Inflammatory macrophage treated with lipopolysaccharide for 4 hours (primary cell): ENCODE data around the gene ASAP3.

Experiments used
- DNase-seq: peaks from one replicate; pipeline ENCODE4 v3.0.0-alpha.2; 2020

ASAP3 gene

GRCh38 chr1:23477359-23478144 lies 6.4 kb downstream of the ASAP3 start:
- no peak for DNase-seq

- no peak for DNase-seq
Measured at GRCh38 chr1:23475641-23476040, 8.3 kb downstream of the ASAP3 start.

- DNase-seq, result no peak
Measured at GRCh38 chr1:23475134-23475628, 8.8 kb downstream of the ASAP3 start.

DNA sequence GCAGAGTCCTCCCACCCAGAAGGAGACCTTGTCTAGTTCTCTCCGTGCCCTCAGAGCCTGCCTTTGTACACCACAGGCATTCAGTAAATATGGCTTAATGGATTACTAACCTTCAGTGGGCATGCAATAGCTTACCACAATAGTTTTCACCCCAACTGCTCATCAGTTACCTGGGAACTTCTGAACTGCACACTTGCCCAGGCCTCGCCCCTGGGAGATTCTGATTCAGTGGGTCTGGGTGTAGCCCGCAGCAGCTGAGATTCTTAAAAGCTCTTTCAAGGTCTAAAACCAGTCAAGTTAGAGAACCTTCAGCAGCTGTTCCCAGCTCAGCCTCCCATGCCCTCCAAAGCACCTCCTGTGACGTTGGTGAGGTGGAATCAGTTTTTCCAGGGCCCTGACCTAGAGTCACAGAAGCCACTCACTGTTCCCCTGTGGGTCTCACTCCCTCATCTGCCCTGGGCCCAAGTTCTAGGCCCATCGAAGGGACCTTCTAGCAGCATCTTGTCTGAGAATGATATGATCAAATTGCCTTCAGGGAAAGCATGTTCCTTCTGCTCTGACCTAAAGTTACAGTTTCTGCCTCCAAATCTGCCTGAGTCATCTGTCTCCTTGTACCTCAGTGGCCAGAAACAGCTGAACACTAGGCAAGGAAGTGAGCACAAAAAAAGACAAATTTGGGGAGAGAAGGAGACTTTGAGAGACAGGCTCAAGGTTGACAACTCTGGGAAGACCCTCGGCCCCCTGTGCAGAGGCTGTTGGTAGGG lies 10.8 kb downstream of the ASAP3 start:
- DNase-seq, result no peak

GRCh38 chr1:23472351-23473036 lies 11.5 kb downstream of the ASAP3 start:
- DNase-seq, result no peak

DNA sequence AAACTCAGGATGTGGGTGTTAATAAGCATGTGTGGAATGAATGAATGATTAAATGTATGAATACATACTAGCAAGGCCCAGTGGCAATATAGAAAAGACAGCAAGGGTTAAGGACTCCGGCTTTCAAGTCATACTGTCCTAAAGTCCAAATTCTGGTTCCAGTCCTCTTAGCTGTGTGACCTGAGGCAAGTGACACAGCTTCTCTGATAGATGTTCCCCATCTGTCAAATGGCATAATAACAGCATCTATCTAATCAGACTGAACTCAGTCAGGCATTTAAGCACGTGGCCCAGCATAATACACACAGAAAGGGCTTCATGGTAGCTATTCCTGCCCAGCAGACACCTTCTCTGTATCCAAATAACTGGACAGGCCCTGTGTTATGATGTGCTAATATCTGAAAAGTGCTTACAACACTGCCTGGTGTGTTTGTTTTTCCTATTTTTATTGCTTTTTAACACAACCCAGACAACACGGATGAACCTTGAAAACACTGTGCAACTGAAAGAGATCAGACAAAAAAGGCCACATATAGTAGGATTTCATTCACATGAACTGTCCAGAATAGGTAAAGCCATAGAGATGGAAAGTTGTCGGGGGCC lies 12.4 kb downstream of the ASAP3 start:
- no peak for DNase-seq

DNA sequence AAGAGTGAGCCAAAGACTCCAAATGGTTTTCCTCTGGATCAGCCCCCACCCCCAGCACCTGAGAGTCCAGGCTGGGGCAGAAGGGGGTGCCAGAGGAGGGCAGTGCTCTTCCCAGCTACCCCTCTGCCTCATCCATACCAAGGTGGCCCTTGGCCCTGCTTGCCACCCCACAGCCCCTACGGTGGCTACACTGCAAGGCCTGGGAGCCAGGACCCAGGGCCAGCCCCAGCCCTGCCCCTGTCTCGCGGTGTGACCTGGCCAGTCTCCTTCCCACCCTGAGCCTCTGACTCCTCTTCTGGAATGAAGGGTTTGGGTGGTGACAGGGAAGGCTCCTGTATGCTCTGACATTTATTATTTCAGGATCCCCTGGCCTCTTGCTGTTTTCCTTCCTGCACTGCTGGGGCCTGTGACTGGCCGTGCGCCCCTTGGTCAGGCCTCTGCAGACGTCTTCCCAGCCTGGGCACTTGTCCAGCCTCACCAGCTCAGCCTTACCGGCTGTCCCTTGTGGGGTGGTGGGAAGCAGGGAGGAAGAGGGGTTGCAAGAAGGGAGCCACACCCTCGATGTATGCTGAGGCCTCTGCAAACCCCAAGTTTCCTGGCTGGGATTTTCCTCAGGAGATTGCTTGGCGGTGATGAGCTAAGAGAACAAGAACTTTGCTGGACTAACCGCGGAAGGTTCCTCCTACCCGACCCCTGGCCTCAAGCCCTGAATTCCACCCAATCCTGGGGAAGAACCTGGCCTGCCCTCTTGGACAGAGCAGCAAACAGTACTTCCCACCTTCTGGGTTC lies 13.5 kb downstream of the ASAP3 start:
- DNase-seq, result no peak

- no peak for DNase-seq
Measured at GRCh38 chr1:23469372-23469982, 14.5 kb downstream of the ASAP3 start.

GRCh38 chr1:23466423-23466989 lies 17.5 kb downstream of the ASAP3 start:
- DNase-seq, result no peak

- DNase-seq, result no peak
Measured at GRCh38 chr1:23463286-23463685, 20.7 kb downstream of the ASAP3 start.

- no peak for DNase-seq
Measured at GRCh38 chr1:23462766-23463165, 21.2 kb downstream of the ASAP3 start.

DNA sequence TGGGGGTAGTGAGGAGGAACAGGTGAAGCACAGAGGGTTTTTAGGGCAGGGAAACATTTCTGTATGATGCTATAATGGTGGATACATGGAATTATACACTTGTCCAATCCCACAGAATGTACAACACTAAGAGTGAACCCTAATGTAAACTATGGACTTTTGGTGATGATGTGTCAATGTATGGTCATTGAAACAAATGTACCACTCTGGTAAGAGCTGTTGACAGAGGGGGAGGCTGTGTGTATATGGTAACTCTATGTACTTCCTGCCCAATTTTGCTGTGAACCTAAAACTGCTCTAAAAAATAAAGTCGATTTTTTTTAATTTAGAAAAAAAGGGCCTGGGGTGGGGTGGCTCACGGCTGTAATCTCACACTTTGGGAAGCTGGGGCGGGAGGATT lies 22.9 kb downstream of the ASAP3 start:
- no peak for DNase-seq

DNA sequence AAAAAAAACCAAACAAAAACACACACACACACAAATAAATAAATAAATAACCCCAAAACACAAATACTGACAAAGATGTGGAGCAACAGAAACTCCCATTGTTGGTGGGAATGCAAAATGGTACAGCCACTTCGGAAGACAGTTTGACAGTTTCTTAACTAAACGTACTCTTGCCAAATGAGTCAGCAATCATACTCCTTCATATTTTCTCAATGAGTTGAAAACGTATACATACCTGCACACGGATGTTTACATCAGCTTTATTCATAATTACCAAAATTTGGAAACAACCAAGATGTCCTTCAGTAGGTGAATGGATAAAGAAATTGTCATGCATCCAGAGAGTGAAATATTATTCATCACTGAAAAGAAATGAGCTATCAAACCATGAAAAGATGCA lies 23.5 kb downstream of the ASAP3 start:
- DNase-seq, result no peak

DNA sequence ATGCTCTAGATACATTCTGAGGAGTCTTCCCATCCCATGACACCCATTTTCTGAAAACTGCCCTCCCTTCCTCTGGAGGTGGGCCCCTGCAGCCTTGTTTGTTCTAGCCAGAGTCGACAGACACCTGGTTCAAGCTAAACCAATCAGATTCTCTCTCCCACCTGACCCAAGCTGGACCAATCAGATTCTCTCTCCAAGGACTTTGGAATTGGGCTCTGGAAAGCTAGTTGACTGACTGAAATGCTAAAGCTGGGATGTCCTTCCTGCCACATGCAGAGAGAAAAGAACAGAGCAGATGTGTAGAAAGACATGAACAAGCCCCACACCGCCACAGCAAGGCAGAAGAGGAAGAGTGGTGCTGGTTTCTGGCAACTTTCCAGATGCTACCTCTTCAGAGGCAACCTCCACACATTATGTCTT lies 24.6 kb downstream of the ASAP3 start:
- DNase-seq, result no peak

GRCh38 chr1:23456226-23456625 lies 27.8 kb downstream of the ASAP3 start:
- no peak for DNase-seq

DNA sequence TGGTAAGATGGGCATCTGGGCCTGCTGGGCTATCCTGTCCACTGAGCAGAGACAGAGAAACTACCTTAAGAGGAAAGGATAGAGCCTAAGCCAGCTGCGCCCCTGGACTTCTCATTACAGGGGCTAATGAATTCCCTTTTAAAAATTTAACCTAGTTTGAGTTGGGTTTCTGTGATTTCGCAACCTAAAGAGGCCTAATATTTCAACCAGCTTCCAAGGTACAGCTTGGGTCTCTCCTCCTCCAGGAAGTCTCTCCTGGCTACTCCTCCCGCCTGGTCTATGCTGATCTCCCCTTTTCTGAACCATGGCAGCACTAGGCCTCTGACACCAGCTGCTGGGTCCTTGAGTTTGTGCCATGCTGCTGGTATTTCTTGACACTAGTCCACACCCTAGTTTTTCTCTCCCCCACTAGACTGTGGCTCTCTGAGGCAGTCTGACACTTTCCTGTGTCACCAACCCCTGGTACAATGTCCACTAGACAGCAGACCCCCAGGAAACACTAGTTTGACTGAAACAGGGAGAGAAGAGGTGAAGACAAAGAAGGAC lies 30.5 kb downstream of the ASAP3 start:
- DNase-seq, result no peak

GRCh38 chr1:23452011-23452411 lies 32.0 kb downstream of the ASAP3 start:
- DNase-seq, result no peak

DNA sequence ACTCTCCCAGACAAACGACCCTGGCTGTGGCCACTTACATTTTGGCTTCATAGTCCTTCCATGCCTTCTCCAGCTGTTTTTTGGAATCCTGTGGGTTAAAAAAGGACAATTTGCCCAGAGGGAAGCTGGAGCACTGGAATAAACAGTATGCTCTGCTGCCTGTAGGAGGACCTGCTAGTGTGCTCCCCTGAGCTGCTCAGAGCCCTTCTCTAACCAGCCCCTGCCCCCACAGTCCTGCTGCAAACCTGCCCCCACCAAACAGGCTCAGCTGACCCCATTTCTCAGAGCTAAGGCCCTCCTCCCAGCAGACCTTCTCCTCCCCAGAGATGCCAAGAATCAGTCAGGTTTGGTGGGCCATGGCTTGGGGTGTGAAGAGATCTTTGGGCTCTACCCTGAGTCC lies 32.5 kb downstream of the ASAP3 start:
- no peak for DNase-seq

DNA sequence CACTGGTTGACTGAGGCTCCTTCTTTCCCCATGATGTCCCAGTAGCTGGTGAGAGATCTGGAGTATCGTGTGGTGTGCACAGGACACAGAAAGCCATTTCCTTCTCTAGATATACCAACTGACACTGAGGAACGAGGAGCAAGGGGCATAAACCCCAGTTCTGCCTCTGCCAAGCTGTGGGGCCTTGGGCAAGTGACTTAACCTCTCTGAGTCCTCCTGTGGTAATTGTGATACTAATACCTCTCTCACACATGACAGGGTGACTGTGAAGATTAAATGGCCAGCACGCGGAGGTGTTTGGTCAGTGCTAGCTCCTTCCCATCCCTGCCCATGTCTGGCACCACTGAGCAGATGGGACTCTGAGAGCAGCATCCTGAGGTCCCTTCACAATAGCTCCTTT lies 33.1 kb downstream of the ASAP3 start:
- no peak for DNase-seq

- DNase-seq, result no peak
Measured at GRCh38 chr1:23449958-23450357, 34.0 kb downstream of the ASAP3 start.

DNA sequence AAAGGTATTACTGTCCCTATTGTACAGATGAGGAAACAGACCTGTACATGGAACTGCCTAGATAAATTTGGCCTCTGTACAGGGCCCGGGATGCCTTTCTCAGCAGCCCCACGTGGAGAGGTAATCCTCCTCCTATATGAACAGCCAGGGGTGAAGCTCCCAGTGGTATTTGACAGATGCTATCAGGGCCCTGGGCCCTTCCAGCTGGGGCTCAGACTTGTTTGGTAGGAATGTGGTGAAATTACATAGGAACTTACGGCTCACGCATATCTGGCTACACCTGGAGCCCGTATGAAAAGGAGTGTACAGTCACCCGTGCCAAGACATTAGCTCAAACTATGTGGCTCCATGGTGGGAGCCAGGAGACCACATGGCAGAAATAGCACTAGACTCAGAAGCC lies 34.7 kb downstream of the ASAP3 start:
- DNase-seq, result no peak
